Germinal center (tissue), 1 donor: ENCODE measurements around the gene GSTA4.

Source experiments
- DNase-seq: peaks from one replicate; pipeline ENCODE4 v3.0.0; 2012; ENCODE audit warnings: mixed read lengths, low spot score

The GSTA4 gene

GRCh38 chr6:52995089-52995912, at the start of gene GSTA4:
TSS of gene GSTA4 (minus strand) at chr6:52995284. CDS start at chr6:52994243, 1,041 bp downstream.
- DNase-seq: peak; percentile 93

- no peak for DNase-seq
These were observed 49.5 kb upstream of the GSTA4 start for GRCh38 chr6:53044572-53044971.

- DNase-seq: no peak
These were observed 49.0 kb upstream of the GSTA4 start for GRCh38 chr6:53044071-53044470.

GRCh38 chr6:53043581-53043980, 48.5 kb upstream of the GSTA4 start:
- DNase-seq: no peak

- no peak for DNase-seq
These were observed 47.0 kb upstream of the GSTA4 start for GRCh38 chr6:53042112-53042511.

- DNase-seq: no peak
These were observed 46.3 kb upstream of the GSTA4 start for GRCh38 chr6:53041356-53041755.

GRCh38 chr6:53038596-53038995, 43.5 kb upstream of the GSTA4 start:
- no peak for DNase-seq

GRCh38 chr6:53038141-53038540, 43.1 kb upstream of the GSTA4 start:
- no peak for DNase-seq

GRCh38 chr6:53035549-53036213, 40.6 kb upstream of the GSTA4 start:
- no peak for DNase-seq

GRCh38 chr6:53033764-53034163, 38.7 kb upstream of the GSTA4 start:
- DNase-seq: no peak

- DNase-seq: no peak
These were observed 37.8 kb upstream of the GSTA4 start for GRCh38 chr6:53032849-53033248.

- no peak for DNase-seq
These were observed 36.2 kb upstream of the GSTA4 start for GRCh38 chr6:53031281-53031680.

- no peak for DNase-seq
These were observed 34.7 kb upstream of the GSTA4 start for GRCh38 chr6:53029761-53030160.

GRCh38 chr6:53029257-53029656, 34.2 kb upstream of the GSTA4 start:
- DNase-seq: no peak

- no peak for DNase-seq
These were observed 33.4 kb upstream of the GSTA4 start for GRCh38 chr6:53028467-53028866.

- DNase-seq: no peak
These were observed 32.1 kb upstream of the GSTA4 start for GRCh38 chr6:53027131-53027718.

GRCh38 chr6:53026526-53026925, 31.4 kb upstream of the GSTA4 start:
- no peak for DNase-seq

- no peak for DNase-seq
These were observed 28.2 kb upstream of the GSTA4 start for GRCh38 chr6:53023323-53023722.

GRCh38 chr6:53020005-53020744, 25.1 kb upstream of the GSTA4 start:
- DNase-seq: no peak

- no peak for DNase-seq
These were observed 23.4 kb upstream of the GSTA4 start for GRCh38 chr6:53018446-53018845.

- no peak for DNase-seq
These were observed 20.4 kb upstream of the GSTA4 start for GRCh38 chr6:53015486-53015885.

GRCh38 chr6:53014744-53015143, 19.7 kb upstream of the GSTA4 start:
- no peak for DNase-seq
